ENCODE measurements around the gene PRDM5. TPM values are rescaled to one million over a fixed set of nuclear protein-coding genes. Genes with fewer than 3 reads are reported as not detected.

The PRDM5 gene
- total and polyA plus RNA-seq, 9 donors: 8.1 to 53.8 (median 36.3) TPM

- H3K27me3 ChIP-seq: no peaks in the 10 kb centered on the region
- intact Hi-C loops (cut with DNase I): no loop called here
- DNase-seq: no peak
- no peaks in the 10 kb centered on the region for H3K9me3 ChIP-seq
- H3K4me3 ChIP-seq: no peak overlapping the region
- no peak for TF ChIP-seq EP300 (IDR thresholded peaks at IDR 0.05)
- no peak for TF ChIP-seq POLR2A (IDR thresholded peaks at IDR 0.05)
- TF ChIP-seq CTCF (IDR thresholded peaks at IDR 0.05): no peak
- WGBS, 3 donors: 32 to 44% (median 32%) methylated on average over 2 of the region's 2 CpGs
- no peak overlapping the region for H3K27ac ChIP-seq
- H3K36me3 ChIP-seq: no peaks in the 10 kb centered on the region
- peaks cover 1% of the 10 kb centered on the region for H3K4me1 ChIP-seq (ENCODE audit: insufficient read depth)
Measured at GRCh38 chr4:120692964-120693363, 229.6 kb downstream of the PRDM5 start.

- no peak for DNase-seq
- H3K36me3 ChIP-seq: no peaks in the 10 kb centered on the region
- H3K4me1 ChIP-seq (ENCODE audit: insufficient read depth): peaks cover 1% of the 10 kb centered on the region
- no peak overlapping the region for H3K4me3 ChIP-seq
- no peaks in the 10 kb centered on the region for H3K27me3 ChIP-seq
- TF ChIP-seq POLR2A (IDR thresholded peaks at IDR 0.05): no peak
- TF ChIP-seq CTCF (IDR thresholded peaks at IDR 0.05): no peak
- TF ChIP-seq EP300 (IDR thresholded peaks at IDR 0.05): no peak
- H3K9me3 ChIP-seq: no peaks in the 10 kb centered on the region
- no peak overlapping the region for H3K27ac ChIP-seq
- intact Hi-C loops (cut with DNase I): no loop called here
Measured at GRCh38 chr4:120691536-120691935, 231.0 kb downstream of the PRDM5 start.

GRCh38 chr4:120691106-120691505 is 231.4 kb downstream of the PRDM5 start:
- no peak for TF ChIP-seq EP300 (IDR thresholded peaks at IDR 0.05)
- no peak for TF ChIP-seq POLR2A (IDR thresholded peaks at IDR 0.05)
- no peak for TF ChIP-seq CTCF (IDR thresholded peaks at IDR 0.05)
- no peaks in the 10 kb centered on the region for H3K36me3 ChIP-seq
- no peak for DNase-seq
- intact Hi-C loops (cut with DNase I): no loop called here
- no peak overlapping the region for H3K4me3 ChIP-seq
- no peak overlapping the region for H3K27ac ChIP-seq
- H3K27me3 ChIP-seq: no peaks in the 10 kb centered on the region
- no peaks in the 10 kb centered on the region for H3K9me3 ChIP-seq
- H3K4me1 ChIP-seq (ENCODE audit: insufficient read depth): peaks cover 1% of the 10 kb centered on the region

DNA sequence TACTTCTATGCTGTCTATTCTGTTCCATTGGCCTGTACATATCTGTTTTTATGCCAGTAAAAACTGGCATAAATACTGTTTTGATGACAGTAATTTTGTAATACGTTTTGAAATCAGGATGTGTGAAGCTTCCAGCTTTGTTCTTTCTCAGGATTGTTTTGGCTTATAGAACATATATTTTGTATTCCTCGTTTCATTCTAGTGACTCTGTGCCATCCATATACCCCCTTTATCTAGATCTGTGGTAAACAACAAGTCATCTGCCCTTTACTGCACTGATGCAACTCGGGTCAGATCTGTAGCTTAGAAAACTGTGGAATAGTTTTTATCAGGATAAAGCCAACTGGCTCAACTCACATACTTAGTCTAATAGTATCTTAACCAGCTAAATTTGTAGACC is 233.7 kb downstream of the PRDM5 start:
- Histone ChIP-seq H3K27me3 (no peaks in the 10 kb centered on the region), H3K9me3 (no peaks in the 10 kb centered on the region), H3K36me3 (no peaks in the 10 kb centered on the region), H3K4me1 (ENCODE audit: insufficient read depth) (no peaks in the 10 kb centered on the region), H3K4me3 (no peak overlapping the region), H3K27ac (no peak overlapping the region)
- intact Hi-C loops (cut with DNase I): no loop called here
- 75 to 81% (median 78%) methylated on average over 3 of the region's 3 CpGs for WGBS, 3 donors
- no peak for TF ChIP-seq CTCF (IDR thresholded peaks at IDR 0.05)
- no peak for DNase-seq

GRCh38 chr4:120685756-120686278 is 236.7 kb downstream of the PRDM5 start:
- Histone ChIP-seq H3K27ac (no peak overlapping the region), H3K27me3 (no peaks in the 10 kb centered on the region), H3K9me3 (no peaks in the 10 kb centered on the region), H3K4me1 (ENCODE audit: insufficient read depth) (no peaks in the 10 kb centered on the region), H3K4me3 (no peak overlapping the region), H3K36me3 (no peaks in the 10 kb centered on the region)
- no peak for DNase-seq
- 90 to 98% (median 96%) methylated on average over 2 of the region's 2 CpGs for WGBS, 3 donors
- intact Hi-C loops (cut with DNase I): no loop called here
- no peak for TF ChIP-seq POLR2A (IDR thresholded peaks at IDR 0.05)
- TF ChIP-seq CTCF (IDR thresholded peaks at IDR 0.05): no peak
- TF ChIP-seq EP300 (IDR thresholded peaks at IDR 0.05): no peak
